HL-60 (cell line): Measurements from ENCODE around the gene PRR7.

ENCODE experiments used
- DNase-seq, 2 experiments: peaks; one replicate each; pipeline ENCODE4 v3.0.0-alpha.2; 2010 to 2020; ENCODE audit warnings: low read depth in 1 of 2, low spot score in 1 of 2
- H3K27ac ChIP-seq: fragments of 250-450 bp; sonication (Bioruptor Pico); replicated peaks from 2 replicates; pipeline ENCODE4 v1.5.1; 2020; ENCODE audit warnings: mild to moderate bottlenecking, moderate library complexity
- H3K27me3 ChIP-seq: fragments of 250-450 bp; sonication (Bioruptor Pico); 2 replicates; pipeline ENCODE4 v1.5.1; 2021; ENCODE audit warnings: mild to moderate bottlenecking, moderate library complexity; ENCODE audit not compliant: insufficient read depth, poor library complexity, severe bottlenecking
- H3K4me3 ChIP-seq: replicated peaks from 2 replicates; pipeline ENCODE4 v1.5.1; 2011; ENCODE audit warnings: mild to moderate bottlenecking, control low read depth, low read length; ENCODE audit not compliant: insufficient read depth
- CTCF ChIP-seq: IDR thresholded peaks from one replicate; pipeline ENCODE4 v1.5.1; 2011; ENCODE audit warnings: low read length, control low read depth, inconsistent platforms; ENCODE audit not compliant: insufficient read depth
- GABPA ChIP-seq: IDR thresholded peaks from 2 replicates; pipeline ENCODE4 v1.6.1; 2012; ENCODE audit warnings: low read depth
- POLR2AphosphoS5 ChIP-seq: IDR thresholded peaks from 2 replicates; pipeline ENCODE4 v1.6.1; 2012; ENCODE audit warnings: low read depth
- REST ChIP-seq: IDR thresholded peaks from 2 replicates; pipeline ENCODE4 v1.6.1; 2012; ENCODE audit warnings: low read depth; ENCODE audit not compliant: insufficient replicate concordance
- SPI1 ChIP-seq: IDR thresholded peaks from 2 replicates; pipeline ENCODE4 v1.6.1; 2012; ENCODE audit warnings: low read depth, mild to moderate bottlenecking, borderline replicate concordance

PRR7 gene

GRCh38 chr5:177474846-177475562, 28.4 kb downstream of the PRR7 start:
- no peak overlapping the region for H3K27ac ChIP-seq
- H3K4me3 ChIP-seq = no peak overlapping the region
- TF ChIP-seq REST = no peak
- TF ChIP-seq POLR2AphosphoS5 = no peak
- TF ChIP-seq SPI1 = peak; percentile 14; the same call in 1 of the 2 replicates
- no peak for TF ChIP-seq GABPA
- H3K27me3 ChIP-seq = no peaks in the 10 kb centered on the region
- DNase-seq = no peak

GRCh38 chr5:177475563-177476427, 29.2 kb downstream of the PRR7 start:
- no peak overlapping the region for H3K4me3 ChIP-seq
- H3K27ac ChIP-seq = no peak overlapping the region
- no peak for DNase-seq
- no peak for TF ChIP-seq CTCF
- TF ChIP-seq POLR2AphosphoS5 = no peak
- no peak for TF ChIP-seq SPI1
- TF ChIP-seq REST = no peak
- no peaks in the 10 kb centered on the region for H3K27me3 ChIP-seq

- no peak for TF ChIP-seq GABPA
- peak; percentile 55; the same call in 1 of the 2 replicates for TF ChIP-seq SPI1
- Histone ChIP-seq H3K27ac (no peak overlapping the region), H3K27me3 (no peaks in the 10 kb centered on the region), H3K4me3 (no peak overlapping the region)
- DNase-seq = no peak
These were observed 30.1 kb downstream of the PRR7 start for GRCh38 chr5:177476531-177477233.

- no peaks in the 10 kb centered on the region for H3K27me3 ChIP-seq
- no peak for DNase-seq
- TF ChIP-seq CTCF (no peak), SPI1 (no peak), GABPA (no peak), REST (no peak), POLR2AphosphoS5 (no peak)
- H3K4me3 ChIP-seq = no peak overlapping the region
- H3K27ac ChIP-seq = peak overlapping the region; percentile 83
These were observed 31.3 kb downstream of the PRR7 start for GRCh38 chr5:177477701-177478477.
